Activated CD4-positive, alpha-beta T cell treated with anti-CD3 and anti-CD28 coated beads, Interleukin-10, Interleukin-2, amounts not matched to agents 100 ng/mL and 50 ng/mL, durations not matched to agents 16 hours and 8 hours (primary cell): ENCODE measurements around the gene CENPO.
"Not testable (repeated sequence)": the region's sequence is repeated elsewhere in the genome, so short reads cannot be mapped to it uniquely, and the experiment has no call there.

Source experiments
- DNase-seq: peaks from one replicate; pipeline ENCODE4 v3.0.0-alpha.2; 2020

The CENPO gene

GRCh38 chr2:24791452-24791851 is 1.8 kb upstream of the CENPO start:
- no peak for DNase-seq

GRCh38 chr2:24792542-24792873 is 717 bp upstream of the CENPO start:
- DNase-seq, result no peak

GRCh38 chr2:24793761-24794435 is 673 bp downstream of the CENPO start:
- DNase-seq, result peak; percentile 26

GRCh38 chr2:24797644-24798043 is 4.4 kb downstream of the CENPO start:
- no peak for DNase-seq

GRCh38 chr2:24800487-24800886 is 7.3 kb downstream of the CENPO start:
- not testable (repeated sequence) for DNase-seq

GRCh38 chr2:24805811-24806660 is 12.8 kb downstream of the CENPO start:
- not testable (repeated sequence) for DNase-seq

- no peak for DNase-seq
These were observed 13.4 kb downstream of the CENPO start for GRCh38 chr2:24806661-24807036.

GRCh38 chr2:24809316-24810007 is 16.2 kb downstream of the CENPO start:
- DNase-seq, result no peak

GRCh38 chr2:24813691-24814137 is 20.5 kb downstream of the CENPO start:
- DNase-seq, result no peak

- no peak for DNase-seq
These were observed 21.3 kb downstream of the CENPO start for GRCh38 chr2:24814516-24814915.

- DNase-seq, result no peak
These were observed 21.9 kb downstream of the CENPO start for GRCh38 chr2:24815171-24815570.

- no peak for DNase-seq
These were observed 23.2 kb downstream of the CENPO start for GRCh38 chr2:24816404-24816803.

- DNase-seq, result no peak
These were observed 23.7 kb downstream of the CENPO start for GRCh38 chr2:24816884-24817283.

- peak; percentile 24 for DNase-seq
These were observed 25.5 kb downstream of the CENPO start for GRCh38 chr2:24818721-24819167.

- DNase-seq, result no peak
These were observed 26.4 kb downstream of the CENPO start for GRCh38 chr2:24819442-24820174.

- no peak for DNase-seq
These were observed 26.9 kb downstream of the CENPO start for GRCh38 chr2:24820175-24820513.

- no peak for DNase-seq
These were observed 27.6 kb downstream of the CENPO start for GRCh38 chr2:24820598-24821432.

- no peak for DNase-seq
These were observed 28.2 kb downstream of the CENPO start for GRCh38 chr2:24821433-24821891.

GRCh38 chr2:24822049-24822706 is 29.0 kb downstream of the CENPO start:
- DNase-seq, result no peak

GRCh38 chr2:24824071-24824588 is 30.9 kb downstream of the CENPO start:
- no peak for DNase-seq
